ENCODE data around the gene GLT1D1.
"Not testable (repeated sequence)": the region's sequence is repeated elsewhere in the genome, so short reads cannot be mapped to it uniquely, and the experiment has no call there.

Gene GLT1D1

DNA sequence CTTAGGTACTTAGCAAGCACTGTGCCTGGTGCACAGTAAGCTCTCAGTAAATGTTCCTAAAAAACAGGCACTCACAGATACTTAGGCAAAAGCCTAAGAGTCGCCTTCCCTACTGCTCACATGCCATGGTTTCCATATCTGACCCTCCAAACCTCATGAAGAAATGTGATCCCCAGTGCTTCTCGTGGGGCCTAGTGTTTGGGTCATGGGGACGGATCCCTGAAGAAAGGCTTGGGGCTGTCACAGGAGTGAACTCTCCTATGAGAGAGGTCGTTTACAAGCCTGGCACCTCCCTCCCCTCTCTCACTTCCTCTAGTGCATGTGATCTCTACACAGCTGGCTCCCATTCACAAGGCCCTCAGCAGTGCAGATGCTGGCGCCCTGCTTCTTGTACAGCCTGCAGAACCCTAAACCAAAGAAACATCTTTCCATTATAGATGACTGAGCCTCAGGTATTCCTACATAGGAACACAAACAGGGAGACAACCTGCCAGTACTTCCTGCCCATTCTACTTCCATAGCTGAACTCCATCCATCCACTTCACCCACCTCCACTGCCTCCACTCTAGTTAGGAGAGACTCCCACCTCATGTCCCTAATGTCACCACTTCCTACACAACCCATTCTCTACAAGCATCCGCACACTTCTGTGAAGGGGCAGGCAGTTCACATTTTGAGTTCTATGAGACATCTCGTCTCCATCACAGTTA is 32.4 kb upstream of the GLT1D1 start:
- DNase-seq, result no peak

DNA sequence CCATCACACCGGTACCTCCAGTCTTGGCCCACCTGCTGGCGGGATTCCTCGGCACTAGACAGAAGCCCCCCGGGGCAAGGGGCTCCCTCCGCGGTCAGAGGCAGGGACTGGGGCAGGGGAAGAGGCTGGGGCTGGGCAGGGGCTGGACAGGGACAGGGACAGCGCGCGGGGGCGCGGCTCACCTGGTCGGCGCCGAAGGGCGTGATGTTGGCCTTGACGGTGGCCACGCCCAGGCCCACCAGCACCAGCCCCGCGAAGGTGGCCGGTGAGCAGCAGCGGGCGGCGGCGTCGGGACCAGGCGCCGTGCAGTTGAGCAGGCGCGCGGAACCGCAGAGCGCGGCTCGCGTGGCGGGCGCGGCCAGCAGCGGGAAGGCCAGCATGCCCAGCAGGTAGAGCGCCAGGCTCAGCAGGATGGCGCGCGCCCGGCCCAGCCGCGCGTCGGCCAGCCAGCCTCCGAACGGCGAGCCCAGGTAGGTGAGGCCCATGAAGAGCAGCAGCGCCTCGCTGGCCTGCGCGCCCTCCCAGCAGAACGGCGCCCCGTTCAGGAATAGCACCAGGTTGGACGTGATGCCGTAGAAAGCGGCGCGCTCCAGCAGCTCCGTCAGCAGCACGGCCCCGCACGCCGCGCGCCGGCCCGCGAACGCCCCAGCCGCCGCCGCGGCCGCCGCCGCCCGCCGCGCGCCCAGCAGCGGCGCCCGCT is 29.9 kb upstream of the GLT1D1 start:
- DNase-seq, result peak; percentile 9

DNA sequence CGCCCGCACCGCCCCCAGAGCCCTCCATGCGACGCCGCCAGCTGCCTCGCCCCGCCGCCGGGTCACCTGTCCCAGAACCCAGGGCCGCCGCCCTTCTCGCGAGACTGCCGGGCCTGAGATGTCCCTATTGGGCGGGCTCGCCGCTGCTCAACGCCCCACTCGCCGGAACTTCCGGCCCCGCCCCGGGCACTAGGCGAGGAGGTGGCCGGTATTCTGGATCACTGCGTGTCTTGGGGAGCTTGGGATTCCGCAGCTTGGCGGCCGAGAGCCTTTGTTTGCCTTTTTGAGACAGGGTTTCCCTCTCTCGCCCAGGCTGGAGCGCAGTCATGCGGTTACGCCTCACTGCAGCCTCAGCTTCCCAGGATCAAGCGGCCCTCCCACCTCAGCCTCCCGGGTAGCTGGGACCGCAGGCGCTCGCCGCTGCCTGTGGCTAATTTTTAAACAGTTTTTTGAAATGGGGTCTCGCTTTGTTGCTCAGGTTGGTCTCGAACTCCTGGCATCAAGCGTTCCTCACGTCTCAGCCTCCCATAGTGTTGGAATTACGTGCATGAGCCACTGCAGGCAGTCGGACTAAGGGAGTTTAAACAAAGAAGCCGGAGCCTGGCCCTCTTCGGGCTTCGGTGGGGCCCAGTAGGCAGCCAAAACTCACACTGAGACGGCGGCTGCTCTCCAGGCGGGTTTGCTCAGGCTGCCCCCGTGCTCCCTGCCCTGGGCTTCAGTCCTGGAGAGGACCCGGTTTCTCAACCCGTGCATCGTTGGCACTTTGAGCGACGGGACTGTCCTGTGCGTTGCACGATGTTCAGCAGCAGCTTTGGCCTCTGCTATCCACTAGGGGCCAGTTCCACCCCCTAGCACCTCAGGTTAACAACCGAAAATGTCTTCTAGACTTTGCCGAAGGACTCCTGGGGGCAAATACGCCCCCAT is 29.1 kb upstream of the GLT1D1 start, which contains the start of gene SLC15A4:
TSS of gene SLC15A4 (minus strand) at position 43 of the 924 bp plus-strand sequence. CDS start at position 28, 15 bp downstream.
- DNase-seq, result peak; percentile 92

DNA sequence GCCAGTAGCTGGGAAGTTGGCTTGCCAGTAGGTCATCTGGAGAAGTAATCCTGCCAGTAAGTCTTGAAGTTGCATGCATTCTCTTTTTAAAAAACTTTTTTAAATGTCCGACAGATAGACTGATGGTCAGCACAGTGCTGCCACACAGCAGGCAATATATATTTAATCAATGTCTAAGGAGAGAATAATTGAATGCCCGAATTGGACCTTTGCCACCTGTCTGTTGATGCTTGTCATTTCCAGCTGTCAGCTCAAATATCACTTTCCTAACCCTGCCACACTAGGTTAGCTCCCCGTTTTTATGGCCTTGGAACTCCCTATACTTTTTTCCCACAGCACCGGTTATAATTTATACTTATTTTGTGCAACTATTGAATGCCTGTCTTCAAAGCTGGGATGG is 27.4 kb upstream of the GLT1D1 start:
- no peak for DNase-seq

DNA sequence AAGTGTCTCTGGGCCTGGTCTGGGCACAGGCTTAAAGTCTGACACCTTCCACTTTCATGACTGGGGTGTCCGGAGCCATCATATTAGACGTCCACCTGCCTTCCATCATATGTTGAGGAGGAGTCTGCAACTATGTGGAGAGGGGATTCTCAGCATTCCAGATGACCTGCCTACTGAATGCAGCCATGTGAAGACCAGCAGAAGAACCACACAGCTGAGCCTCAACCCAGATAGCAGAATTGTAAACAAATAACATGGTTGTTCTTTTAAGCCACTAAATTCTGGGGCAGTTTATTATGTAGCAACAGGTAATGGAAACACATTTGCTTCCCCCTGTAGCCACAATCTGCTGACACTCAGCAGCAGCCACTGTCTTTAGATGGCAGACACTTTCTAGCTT is 25.6 kb upstream of the GLT1D1 start:
- no peak for DNase-seq

DNA sequence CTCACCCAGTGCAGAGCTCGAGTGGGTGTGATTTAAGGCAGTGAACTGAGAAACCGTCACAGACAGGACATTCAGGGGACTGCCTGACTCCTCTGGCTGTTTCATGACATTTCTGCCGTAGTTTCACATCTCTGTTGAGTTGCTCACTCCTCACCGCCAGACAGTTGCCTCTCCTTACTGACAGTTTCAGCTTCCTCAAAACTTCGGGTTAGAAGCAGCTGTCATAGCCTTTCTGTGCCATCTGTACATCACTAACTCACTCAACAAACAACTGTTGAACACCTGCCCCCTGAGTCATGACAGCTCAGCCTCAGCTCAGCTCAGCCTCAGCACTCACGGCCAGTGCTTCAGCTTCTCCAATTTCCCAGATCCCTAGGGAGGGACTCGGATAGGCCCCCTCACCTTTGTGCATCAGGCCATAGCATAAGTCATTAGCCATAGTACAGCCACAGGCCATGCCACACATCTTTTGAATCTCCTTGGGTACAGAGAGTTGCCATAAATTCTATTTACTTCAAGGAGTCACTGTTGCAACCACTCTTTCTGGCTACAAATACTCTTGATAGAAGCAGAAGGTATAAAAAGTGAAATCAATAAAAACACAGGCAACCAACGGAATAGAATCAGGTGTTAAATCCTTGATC is 23.3 kb upstream of the GLT1D1 start:
- no peak for DNase-seq

DNA sequence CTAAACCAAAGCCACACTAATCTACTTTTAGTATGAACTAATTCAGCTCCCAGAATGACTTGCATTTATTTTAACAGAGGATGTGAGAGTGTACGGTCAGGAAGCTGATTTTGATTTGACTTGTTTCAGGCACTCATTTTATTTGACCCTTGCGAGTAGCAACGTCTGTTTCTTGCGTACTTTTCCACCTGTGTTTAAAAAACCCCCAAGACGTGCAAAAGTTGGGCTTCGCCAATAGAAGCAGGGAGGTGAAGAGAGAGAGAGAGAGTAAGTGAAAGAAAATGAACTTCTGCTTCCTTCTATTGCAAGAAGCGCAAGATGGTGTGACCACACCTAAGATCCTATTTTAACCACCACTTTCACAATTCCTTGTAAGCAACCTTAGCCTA is 22.8 kb upstream of the GLT1D1 start:
- DNase-seq, result no peak

DNA sequence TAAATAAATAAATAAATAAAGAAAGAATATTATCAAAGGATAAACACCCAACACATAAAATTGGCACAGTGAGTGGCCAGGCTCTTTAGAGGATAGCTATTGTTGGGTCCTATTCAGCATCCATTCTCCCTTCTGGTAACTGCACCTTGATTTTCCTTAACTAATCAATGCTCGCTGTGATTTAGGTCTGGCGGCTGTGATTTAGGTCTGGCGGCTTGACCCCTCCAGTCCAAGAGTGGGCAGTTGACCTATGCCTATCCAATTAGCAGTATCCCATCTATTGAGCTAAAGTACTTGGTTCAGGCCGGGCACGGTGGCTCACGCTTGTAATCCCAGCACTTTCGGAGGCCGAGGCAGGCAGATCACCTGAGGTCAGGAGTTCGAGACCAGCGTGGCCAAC is 19.9 kb upstream of the GLT1D1 start:
- DNase-seq, result no peak

DNA sequence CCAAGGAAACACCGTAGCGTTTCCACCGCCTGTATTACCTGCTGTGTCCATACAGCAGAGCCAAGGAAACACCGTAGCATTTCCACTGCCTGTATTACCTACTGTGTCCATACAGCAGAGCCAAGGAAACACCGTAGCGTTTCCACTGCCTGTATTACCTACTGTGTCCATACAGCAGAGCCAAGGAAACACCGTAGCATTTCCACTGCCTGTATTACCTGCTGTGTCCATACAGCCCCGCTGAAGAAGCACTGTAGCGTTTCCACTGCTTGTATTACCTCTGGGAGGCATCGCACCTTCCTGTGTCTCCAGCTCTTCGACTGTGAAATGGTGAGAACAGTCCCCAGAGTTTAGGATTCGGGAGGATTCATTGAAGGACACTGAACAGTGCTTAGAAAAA is 13.4 kb upstream of the GLT1D1 start:
- DNase-seq, result not testable (repeated sequence)

DNA sequence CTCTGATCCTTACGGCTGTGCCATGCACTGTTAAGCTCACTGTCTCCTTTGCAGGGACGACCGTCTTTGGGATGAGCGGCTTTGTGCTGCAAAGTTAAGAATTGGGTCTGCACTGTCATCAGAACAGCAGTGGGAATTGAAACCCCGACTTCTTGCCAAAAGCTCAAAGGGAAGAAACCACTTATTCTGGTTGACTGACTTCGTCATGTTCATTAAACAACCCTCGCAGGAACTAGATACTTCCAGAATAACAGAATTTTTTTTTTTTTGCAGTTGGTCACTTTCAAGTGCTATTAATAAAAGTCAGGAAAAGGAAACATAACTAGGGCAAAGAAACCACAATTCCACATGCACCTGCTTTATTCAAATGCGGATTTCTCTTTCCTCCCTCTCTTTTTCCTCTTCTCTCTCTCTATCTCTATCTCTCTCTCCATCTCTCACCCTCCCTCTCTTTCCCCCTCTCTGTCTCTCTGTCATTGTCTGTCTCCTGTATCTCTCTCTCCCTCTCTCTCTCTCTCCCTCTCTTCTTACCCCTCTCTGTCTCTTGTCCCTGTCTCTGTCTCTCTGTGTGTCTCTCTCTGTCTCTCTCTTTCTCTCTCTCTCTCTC is 12.3 kb upstream of the GLT1D1 start:
- no peak for DNase-seq

DNA sequence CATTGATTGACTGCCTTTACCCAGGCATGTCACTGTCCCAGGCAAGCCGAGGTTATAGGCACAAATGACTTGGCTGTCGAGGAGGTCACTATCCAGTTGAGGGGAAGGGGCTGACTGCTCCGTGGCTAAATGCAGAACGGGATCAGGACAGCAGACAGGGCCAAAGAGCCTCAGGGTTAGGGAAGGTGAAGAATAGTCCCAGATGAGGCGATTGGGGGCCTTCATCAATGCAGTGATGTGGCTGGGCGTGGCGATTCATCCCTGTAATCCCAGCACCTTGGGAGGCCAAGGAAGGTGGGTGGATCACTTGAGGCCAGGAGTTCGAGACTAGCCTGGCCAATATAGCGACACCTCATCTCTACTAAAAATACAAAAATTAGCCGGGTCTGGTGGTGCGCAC is 10.7 kb upstream of the GLT1D1 start:
- no peak for DNase-seq

DNA sequence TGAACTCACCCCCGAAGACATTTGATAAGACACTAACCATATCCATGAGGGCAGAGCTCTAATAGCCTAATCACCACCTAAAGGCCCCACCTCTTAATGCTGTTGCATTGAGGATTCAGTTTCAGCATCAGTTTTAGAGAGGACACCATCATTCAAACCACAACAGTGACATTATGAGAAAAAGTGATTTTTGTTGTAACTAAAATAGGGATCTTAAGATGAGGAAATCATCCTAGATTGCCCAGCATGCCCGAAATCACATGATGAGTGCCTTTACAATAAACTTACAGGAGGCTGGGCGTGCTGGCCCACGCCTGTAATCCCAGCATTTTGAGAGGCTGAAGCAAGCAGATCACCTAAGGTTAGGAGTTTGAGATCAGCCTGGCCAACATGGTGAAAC is 9.7 kb upstream of the GLT1D1 start:
- no peak for DNase-seq

DNA sequence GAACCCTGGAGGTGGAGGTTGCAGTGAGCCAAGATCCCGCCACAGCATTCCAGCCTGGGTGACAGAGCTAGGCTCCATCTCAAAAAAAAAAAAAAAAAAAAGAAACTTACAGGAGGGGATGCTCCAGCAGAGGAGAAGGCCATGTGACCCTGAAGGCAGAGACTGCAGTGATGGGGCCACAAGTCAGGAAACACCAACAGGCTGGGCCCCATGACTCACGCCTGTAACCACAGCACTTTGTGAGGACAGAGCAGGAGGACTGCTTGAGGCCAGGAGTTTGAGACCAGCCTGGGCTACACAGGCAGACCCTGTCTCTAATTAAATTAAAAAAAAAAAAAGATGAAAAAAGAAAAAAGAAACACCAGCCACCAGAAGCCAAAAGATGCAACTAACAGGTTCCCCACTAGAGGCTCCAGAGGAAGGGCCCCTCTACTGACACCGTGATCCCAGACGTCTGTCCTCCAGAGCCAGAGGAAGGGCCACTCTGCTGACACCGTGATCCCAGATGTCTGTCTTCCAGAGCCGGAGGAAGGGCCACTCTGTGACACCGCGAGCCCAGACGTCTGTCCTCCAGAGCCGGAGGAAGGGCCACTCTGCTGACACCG is 9.1 kb upstream of the GLT1D1 start:
- no peak for DNase-seq

DNA sequence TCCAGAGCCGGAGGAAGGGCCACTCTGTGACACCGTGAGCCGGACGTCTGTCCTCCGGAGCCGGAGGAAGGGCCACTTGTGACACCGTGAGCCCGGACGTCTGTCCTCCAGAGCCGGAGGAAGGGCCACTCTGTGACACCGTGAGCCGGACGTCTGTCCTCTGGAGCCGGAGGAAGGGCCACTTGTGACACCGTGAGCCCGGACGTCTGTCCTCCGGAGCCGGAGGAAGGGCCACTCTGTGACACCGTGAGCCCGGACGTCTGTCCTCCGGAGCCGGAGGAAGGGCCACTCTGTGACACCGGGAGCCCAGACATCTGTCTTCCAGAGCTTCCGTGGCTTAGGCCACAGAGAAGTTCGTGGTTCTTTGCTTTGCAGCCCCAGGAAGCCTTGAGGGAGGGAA is 6.6 kb upstream of the GLT1D1 start:
- not testable (repeated sequence) for DNase-seq

DNA sequence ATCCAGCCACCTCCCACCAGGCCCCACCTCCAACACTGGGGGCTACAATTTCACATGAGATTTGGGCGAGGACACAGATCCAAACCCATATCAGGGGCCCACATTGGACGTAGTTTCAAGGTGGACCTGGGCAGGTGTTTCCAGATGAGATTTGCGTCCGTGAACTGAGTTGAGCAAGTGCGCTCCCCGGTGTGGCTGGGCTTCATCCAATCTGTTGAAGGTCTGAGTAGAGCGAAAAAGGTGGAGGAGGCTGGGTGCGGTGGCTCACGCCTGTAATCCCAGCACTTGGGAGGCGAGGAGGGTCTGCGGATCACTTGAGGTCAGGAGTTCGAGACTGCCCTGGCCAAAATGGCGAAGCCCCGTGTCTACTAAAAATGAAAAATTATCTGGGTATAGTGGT is 4.9 kb upstream of the GLT1D1 start:
- no peak for DNase-seq

DNA sequence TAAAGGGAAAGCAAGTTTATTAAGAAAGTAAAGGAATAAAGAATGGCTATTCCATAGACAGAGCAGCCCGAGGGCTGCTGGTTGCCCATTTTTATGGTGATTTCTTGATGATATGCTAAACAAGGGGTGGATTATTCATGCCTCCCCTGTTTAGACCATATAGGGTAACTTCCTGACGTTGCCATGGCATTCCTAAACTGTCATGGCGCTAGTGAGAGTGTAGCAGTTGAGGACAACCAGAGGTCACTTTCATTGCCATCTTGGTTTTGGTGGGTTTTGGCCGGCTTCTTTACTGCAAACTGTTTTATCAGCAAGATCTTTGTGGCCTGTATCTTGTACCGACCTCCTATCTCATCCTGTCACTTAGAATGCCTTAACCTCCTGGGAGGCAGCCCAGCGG is 3.5 kb upstream of the GLT1D1 start:
- DNase-seq, result not testable (repeated sequence)

DNA sequence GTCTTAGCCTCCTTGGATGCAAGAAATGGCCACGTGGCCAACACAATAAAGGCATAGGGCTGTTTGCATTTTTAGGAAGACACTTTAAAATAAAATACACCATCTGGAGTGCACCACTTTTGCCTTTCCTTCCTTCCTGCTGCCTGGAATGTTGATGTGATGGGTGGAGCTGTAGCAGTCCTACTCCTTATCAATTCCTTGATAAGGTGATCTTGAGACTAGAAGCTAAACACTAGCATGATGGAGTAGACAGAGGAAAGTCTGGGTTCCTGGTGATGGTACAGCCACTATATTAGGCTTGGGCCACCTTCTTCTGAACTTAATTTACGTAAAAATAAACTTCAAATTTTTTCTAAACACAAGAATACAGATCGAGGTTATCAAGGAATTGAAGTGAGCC is 2.9 kb upstream of the GLT1D1 start:
- no peak for DNase-seq

DNA sequence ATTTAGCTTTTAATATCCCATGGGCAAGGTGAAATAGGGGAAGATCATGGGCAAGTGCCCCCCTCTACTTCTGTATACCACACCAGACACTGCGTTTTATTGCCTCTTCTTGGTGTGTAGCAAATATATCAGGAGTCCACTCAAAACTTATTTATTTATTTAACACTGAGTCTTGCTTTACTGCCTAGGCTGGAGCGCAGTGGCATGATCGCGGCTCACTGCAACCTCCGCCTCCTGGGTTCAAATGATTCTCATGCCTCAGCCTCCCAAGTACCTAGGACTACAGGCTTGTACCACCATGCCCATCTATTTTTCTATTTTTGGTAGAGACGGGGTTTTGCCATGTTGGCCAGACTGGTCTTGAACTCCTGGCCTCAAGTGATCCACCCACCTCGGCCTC is 1.8 kb upstream of the GLT1D1 start:
- not testable (repeated sequence) for DNase-seq

DNA sequence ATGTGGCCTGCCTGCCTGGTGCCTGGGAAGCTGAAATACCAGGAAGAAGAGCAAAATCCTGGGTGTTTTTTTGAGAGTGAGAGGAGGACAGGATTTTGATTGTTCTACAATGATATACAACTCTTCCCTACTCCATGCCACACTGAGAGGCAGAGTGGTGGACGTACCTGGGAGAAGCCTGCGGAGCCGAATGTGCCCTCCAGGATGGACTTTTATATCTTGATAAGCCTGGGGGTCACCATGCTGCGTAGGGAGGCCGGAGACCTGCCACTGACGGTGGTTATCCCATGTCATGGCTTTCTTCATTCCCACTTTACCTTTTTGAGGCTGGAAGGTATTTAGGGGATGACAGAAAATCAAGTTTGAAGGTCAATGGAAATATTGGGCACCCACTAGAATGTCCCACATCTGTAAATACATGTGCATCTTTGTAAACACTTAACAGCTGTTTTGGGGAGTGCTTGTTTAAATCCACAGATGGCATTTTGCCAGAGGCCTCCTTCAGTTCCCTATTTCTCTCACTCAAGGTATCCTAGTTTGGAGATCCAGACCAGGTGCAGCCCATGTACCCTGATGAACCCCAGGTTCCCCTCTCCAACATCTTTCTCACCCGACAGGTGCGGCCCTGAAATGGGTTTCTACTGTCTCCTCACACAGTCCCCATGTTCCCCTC is 1.1 kb upstream of the GLT1D1 start:
- no peak for DNase-seq

DNA sequence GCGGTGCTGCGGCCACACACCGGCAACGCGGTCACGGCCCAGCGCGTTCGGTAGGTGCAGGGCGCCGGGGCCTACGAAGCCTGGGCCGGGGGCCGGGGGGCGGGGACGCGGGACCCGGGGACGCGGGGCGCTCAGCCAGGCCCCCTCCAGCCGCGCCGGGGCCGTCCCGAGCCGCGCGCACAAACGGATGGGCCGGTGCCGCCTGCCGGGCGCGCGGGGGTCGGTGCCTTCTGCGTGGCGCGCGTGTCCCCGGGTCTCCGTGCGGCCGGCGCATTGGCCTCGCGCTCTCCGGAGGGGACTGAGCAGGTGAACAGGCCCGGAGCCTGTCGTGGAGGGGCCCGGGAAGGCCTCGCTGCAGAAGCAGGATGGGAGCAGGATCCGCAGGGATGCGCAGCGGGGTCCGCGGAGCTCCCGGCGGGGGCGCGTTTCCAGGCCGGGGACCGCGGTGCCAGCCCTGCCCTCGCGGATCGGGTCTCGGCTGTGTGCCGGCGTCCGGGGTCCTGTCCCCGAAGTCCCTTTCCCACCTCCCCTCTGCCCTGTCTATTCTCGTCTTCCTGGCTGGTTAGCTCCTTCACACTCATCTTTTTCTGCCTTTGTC is 421 bp downstream of the GLT1D1 start:
- no peak for DNase-seq
